HG02938 (cell line): ENCODE data around the gene ZNF217.
"Not testable (repeated sequence)": the region's sequence is repeated elsewhere in the genome, so short reads cannot be mapped to it uniquely, and the experiment has no call there.

ENCODE experiments used
- ATAC-seq: cut with Tn5 transposase; IDR thresholded peaks from one replicate; pipeline ENCODE4 v1.9.1; 2021; ENCODE audit warnings: mild to moderate bottlenecking, moderate library complexity; ENCODE audit not compliant: unreplicated experiment

ZNF217 gene

GRCh38 chr20:53534037-53534436, 59.6 kb downstream of the ZNF217 start:
- ATAC-seq = no peak

- no peak for ATAC-seq
These were observed 60.1 kb downstream of the ZNF217 start for GRCh38 chr20:53533500-53533899.

- not testable (repeated sequence) for ATAC-seq
These were observed 60.9 kb downstream of the ZNF217 start for GRCh38 chr20:53532654-53533312.

DNA sequence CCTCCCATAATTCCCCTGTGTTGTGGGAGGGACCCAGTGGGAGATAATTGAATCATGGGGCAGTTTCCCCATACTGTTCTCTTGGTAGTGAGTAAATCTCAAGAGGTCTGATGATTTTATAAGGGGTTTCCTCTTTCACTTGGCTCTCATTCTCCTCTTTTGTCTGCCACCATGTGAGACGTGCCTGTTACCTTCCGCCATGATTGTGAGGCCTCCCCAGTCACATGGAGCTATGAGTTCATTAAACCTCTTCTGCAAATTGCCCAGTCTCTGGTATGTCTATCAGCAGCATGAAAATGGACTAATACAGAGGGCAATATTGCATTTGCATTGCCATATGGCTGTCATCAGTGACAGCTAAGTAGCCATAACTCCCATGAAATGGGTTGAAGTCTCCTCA, 63.2 kb downstream of the ZNF217 start:
- no peak for ATAC-seq

DNA sequence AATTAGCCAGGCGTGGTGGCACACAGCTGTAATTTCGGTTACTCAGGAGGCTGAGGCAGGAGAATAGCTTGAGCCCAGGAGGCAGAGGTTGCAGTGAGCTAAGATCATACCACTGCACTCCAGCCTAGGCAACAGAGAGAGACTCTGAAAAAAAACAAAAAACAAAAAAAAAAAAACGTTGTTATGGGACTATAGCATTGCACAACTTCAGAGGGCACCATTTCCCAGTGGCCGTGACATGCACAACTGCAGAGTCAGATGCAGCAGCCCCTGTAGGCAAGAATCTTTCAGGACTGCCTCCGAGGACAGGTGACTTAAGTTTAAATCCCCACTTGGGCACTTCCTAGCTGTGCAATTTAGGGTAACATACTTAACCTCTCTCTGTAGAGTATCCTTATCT, 64.0 kb downstream of the ZNF217 start:
- ATAC-seq = no peak

- no peak for ATAC-seq
These were observed 66.4 kb downstream of the ZNF217 start for GRCh38 chr20:53527196-53527595.

GRCh38 chr20:53524589-53525312, 68.9 kb downstream of the ZNF217 start:
- no peak for ATAC-seq

DNA sequence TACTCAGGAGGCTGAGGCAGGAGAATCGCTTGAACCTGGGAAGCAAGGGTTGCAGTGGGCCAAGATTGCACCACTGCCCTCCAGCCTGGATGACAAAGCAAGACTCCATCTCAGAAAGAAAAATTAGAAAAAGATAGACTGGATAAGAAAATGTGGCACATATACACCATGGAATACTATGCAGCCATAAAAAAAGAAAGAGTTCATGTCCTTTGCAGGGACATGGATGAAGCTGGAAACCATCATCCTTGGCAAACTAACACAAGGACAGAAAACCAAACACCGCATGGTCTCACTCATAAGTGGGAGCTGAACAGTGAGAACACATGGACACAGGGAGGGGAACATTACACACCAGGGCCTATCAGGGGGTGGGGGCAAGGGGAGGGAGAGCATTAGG, 70.0 kb downstream of the ZNF217 start:
- ATAC-seq = not testable (repeated sequence)

DNA sequence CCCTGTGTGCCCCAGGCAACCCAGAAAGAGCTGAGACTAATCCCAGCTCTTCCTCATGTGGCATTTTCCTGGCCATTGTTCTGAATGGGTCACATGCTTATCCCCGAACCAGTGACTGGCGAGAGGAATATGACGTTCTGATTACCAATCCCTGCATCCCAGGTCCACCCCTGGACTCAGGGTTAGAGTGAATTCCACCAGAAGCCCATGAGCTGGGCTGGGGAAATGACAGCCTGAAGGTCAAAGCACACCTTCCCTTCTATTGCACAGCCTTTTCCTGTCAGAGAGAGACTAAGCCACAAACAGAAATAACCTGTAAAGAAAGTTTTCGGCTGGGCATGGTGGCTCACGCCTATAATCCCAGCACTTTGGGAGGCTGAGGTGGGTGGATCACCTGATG, 70.9 kb downstream of the ZNF217 start:
- no peak for ATAC-seq

DNA sequence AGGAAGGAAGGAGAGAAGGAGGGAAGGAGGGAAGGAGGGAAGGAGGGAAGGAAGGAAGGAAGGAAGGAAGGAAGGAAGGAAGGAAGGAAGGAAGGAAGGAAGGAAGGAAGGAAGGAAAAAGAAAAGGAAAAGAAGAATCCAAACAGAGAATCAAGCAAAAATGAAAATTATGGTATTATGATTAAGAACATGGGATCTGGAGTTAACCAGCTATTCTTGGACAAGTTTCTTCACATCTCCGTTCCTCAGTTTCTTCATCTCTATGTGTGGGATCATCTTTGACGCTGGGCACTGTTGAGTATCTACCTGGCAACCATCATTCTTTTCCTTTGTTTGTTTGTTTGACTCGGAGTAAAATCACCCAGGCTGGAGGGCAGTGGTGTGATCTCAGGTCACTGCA, 71.6 kb downstream of the ZNF217 start:
- no peak for ATAC-seq

GRCh38 chr20:53521421-53521820, 72.2 kb downstream of the ZNF217 start:
- not testable (repeated sequence) for ATAC-seq

- ATAC-seq = no peak
These were observed 76.5 kb downstream of the ZNF217 start for GRCh38 chr20:53517146-53517545.
